ENCODE data around the gene SLX4IP. TPM values are rescaled to one million over a fixed set of nuclear protein-coding genes. Genes with fewer than 3 reads are reported as not detected.

Gene SLX4IP
- polyA plus RNA-seq, 4 donors: 1.6 to 7.1 (median 2.5) TPM

DNA sequence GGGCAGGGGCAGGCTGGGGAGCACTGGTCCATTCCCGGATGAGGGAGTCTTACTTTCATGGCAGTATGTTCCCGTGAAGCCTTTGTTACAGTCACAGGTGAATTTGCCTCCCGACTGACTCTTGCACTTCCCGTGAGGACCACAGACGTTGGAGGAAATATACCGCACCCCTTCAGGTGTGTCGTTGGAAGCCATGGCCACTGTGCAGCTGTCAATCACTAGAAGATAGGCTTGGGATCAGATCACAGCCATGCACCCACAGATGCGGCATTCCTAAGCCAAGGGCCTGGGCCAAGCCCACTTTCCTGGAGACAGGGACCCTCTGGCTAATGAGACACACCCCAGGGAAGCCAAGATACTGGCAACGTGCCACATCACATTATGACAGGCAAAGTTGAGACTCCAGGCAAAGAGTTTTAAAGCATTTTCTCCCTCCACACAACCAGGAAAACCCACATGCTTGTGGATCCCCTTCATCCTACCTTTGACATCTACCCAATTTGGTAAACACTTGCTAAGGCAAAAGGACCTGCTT, 211.8 kb downstream of the SLX4IP start:
- DNase-seq: no peak
- no peak overlapping the region for H3K27ac ChIP-seq (ENCODE audit: low read depth in 1 of 3, low read length in 2 of 3)
- H3K9me3 ChIP-seq (ENCODE audit: control insufficient read depth in 2 of 2, insufficient read depth in 1 of 2, low read depth in 1 of 2, low read length in 1 of 2): no peaks in the 10 kb centered on the region
- FAIRE-seq: no peak
- 91 to 94% (median 92%) methylated on average over 9 of the region's 9 CpGs for WGBS, 3 donors
- no peaks in the 10 kb centered on the region for H3K27me3 ChIP-seq (ENCODE audit: control insufficient read depth in 3 of 3, insufficient read depth in 3 of 3, low read length in 3 of 3)
- H3K4me3 ChIP-seq (ENCODE audit: low read depth in 1 of 3, low read length in 3 of 3): no peak overlapping the region
- peaks cover 17 to 91% (median 57%) of the 10 kb centered on the region in 3 donors for H3K36me3 ChIP-seq (ENCODE audit: control insufficient read depth in 3 of 3, insufficient read depth in 2 of 3, low read depth in 1 of 3, low read length in 3 of 3)
- no peaks in the 10 kb centered on the region for H3K4me1 ChIP-seq (ENCODE audit: control insufficient read depth in 3 of 3, insufficient read depth in 2 of 3, low read depth in 1 of 3, low read length in 2 of 3)

DNA sequence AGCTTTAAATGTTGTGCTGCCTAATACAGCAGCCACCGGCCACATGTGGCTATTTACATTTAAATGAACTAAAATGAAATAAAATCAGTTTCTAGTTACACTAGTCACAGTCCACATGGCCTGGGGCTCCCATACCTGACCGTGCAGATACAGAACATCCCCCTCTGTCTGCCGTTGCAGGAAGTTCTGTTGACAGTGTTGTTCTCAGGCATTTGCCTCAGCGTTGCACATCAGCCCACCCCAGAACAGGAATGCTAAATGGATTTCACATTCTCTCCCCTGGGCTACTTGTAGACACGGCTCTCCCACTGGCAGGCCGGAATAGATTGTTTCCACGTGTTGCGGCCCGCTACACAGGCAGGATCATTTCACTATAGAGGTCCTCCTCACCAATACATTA, 212.4 kb downstream of the SLX4IP start:
- Histone ChIP-seq H3K9me3 (ENCODE audit: control insufficient read depth in 2 of 2, insufficient read depth in 1 of 2, low read depth in 1 of 2, low read length in 1 of 2) (no peaks in the 10 kb centered on the region), H3K36me3 (ENCODE audit: control insufficient read depth in 3 of 3, insufficient read depth in 2 of 3, low read depth in 1 of 3, low read length in 3 of 3) (peaks cover 17 to 91% (median 54%) of the 10 kb centered on the region in 3 donors), H3K4me3 (ENCODE audit: low read depth in 1 of 3, low read length in 3 of 3) (no peak overlapping the region), H3K27me3 (ENCODE audit: control insufficient read depth in 3 of 3, insufficient read depth in 3 of 3, low read length in 3 of 3) (no peaks in the 10 kb centered on the region), H3K4me1 (ENCODE audit: control insufficient read depth in 3 of 3, insufficient read depth in 2 of 3, low read depth in 1 of 3, low read length in 2 of 3) (no peaks in the 10 kb centered on the region), H3K27ac (ENCODE audit: low read depth in 1 of 3, low read length in 2 of 3) (no peak overlapping the region)
- DNase-seq (no peak), FAIRE-seq (no peak)
- 72 to 86% (median 83%) methylated on average over 9 of the region's 9 CpGs for WGBS, 3 donors

DNA sequence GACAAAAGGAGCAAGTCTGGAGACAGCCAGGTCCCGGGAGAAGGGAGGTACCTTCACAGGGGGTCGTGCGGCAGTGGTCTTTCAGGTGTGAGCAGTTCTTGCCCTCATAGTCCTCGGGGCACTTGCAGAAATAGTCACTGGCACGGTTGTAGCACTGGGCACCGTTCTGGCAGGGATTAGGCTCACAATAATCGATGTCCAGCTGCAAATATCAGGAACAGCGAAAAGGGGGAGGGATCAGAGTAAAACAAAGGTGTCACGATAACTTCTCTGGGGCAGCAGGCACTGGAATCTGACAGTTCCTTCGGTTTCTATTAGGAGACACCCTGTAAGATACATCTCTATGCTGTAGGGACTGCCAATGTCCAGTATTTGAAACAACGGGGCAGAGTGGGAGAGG, 212.8 kb downstream of the SLX4IP start:
- no peak for FAIRE-seq
- H3K27ac ChIP-seq (ENCODE audit: low read depth in 1 of 3, low read length in 2 of 3): no peak overlapping the region
- no peaks in the 10 kb centered on the region for H3K9me3 ChIP-seq (ENCODE audit: control insufficient read depth in 2 of 2, insufficient read depth in 1 of 2, low read depth in 1 of 2, low read length in 1 of 2)
- H3K4me3 ChIP-seq (ENCODE audit: low read depth in 1 of 3, low read length in 3 of 3): no peak overlapping the region
- H3K4me1 ChIP-seq (ENCODE audit: control insufficient read depth in 3 of 3, insufficient read depth in 2 of 3, low read depth in 1 of 3, low read length in 2 of 3): no peaks in the 10 kb centered on the region
- WGBS, 3 donors: 85 to 89% (median 87%) methylated on average over 11 of the region's 11 CpGs
- peaks cover 17 to 93% (median 50%) of the 10 kb centered on the region in 3 donors for H3K36me3 ChIP-seq (ENCODE audit: control insufficient read depth in 3 of 3, insufficient read depth in 2 of 3, low read depth in 1 of 3, low read length in 3 of 3)
- DNase-seq: no peak
- H3K27me3 ChIP-seq (ENCODE audit: control insufficient read depth in 3 of 3, insufficient read depth in 3 of 3, low read length in 3 of 3): no peaks in the 10 kb centered on the region

DNA sequence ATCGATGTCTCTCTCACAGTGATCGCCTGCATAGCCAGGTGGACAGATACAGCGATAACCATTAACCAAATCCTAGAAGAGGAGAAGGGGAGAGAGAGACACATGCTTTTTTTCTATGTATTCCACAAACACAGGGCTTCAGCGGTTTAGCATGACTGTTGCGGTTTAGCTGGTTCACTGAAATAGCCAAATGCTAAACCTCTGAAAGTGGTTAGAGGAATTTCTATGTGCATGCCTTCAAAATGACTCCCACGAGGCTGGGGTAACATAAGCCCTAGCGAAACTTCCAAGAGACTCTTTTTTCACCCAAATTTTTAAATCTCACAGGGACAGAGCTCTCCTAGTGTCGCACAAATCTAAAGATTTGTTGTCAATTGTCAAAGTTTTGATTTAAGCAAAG, 213.5 kb downstream of the SLX4IP start:
- FAIRE-seq (no peak), DNase-seq (no peak)
- 81 to 91% (median 86%) methylated on average over 8 of the region's 8 CpGs for WGBS, 3 donors
- H3K9me3 ChIP-seq (ENCODE audit: control insufficient read depth in 2 of 2, insufficient read depth in 1 of 2, low read depth in 1 of 2, low read length in 1 of 2): no peaks in the 10 kb centered on the region
- no peak overlapping the region for H3K27ac ChIP-seq (ENCODE audit: low read depth in 1 of 3, low read length in 2 of 3)
- H3K4me1 ChIP-seq (ENCODE audit: control insufficient read depth in 3 of 3, insufficient read depth in 2 of 3, low read depth in 1 of 3, low read length in 2 of 3): peaks cover 0 to under 1% (median 0%) of the 10 kb centered on the region in 3 donors
- H3K4me3 ChIP-seq (ENCODE audit: low read depth in 1 of 3, low read length in 3 of 3): no peak overlapping the region
- H3K36me3 ChIP-seq (ENCODE audit: control insufficient read depth in 3 of 3, insufficient read depth in 2 of 3, low read depth in 1 of 3, low read length in 3 of 3): peaks cover 14 to 91% (median 44%) of the 10 kb centered on the region in 3 donors
- no peaks in the 10 kb centered on the region for H3K27me3 ChIP-seq (ENCODE audit: control insufficient read depth in 3 of 3, insufficient read depth in 3 of 3, low read length in 3 of 3)

DNA sequence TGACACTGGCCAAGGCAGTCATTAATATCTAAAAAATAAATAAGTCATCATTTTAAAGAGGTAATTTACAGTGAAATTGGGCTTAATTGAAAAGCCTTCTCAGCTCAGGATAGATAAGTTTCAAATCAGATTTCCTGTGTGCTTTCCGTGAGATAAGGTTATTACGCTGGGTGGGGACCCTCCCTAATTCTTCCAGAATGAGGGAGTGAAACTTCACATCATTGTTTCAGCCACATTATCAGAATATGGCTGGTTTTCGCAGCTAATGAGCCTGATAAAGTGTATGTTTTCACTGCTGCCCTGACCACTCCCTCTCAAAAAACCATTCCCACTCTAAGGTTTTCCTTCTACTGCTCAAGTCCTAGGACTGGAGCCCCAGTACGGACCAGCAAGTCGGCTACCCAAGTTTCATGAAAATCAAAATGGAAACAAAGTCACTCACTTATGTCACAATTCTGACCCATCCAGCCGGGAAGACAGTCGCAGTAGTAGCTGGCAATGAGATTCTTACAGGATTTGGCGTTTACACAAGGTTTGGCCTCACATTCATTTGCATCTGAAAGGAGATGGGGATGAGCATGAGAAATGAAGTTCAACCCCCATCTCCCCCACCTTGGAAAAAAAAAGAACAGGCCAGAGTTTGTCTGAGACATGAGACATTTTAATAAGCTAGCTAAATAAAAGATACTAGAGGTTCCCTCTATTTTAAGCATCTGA, 214.1 kb downstream of the SLX4IP start:
- no peak overlapping the region for H3K27ac ChIP-seq (ENCODE audit: low read depth in 1 of 3, low read length in 2 of 3)
- FAIRE-seq (no peak), DNase-seq (no peak)
- no peaks in the 10 kb centered on the region for H3K27me3 ChIP-seq (ENCODE audit: control insufficient read depth in 3 of 3, insufficient read depth in 3 of 3, low read length in 3 of 3)
- H3K4me1 ChIP-seq (ENCODE audit: control insufficient read depth in 3 of 3, insufficient read depth in 2 of 3, low read depth in 1 of 3, low read length in 2 of 3): peaks cover 0 to 6% (median 4%) of the 10 kb centered on the region in 3 donors
- H3K36me3 ChIP-seq (ENCODE audit: control insufficient read depth in 3 of 3, insufficient read depth in 2 of 3, low read depth in 1 of 3, low read length in 3 of 3): peaks cover 14 to 86% (median 41%) of the 10 kb centered on the region in 3 donors
- H3K4me3 ChIP-seq (ENCODE audit: low read depth in 1 of 3, low read length in 3 of 3): no peak overlapping the region
- no peaks in the 10 kb centered on the region for H3K9me3 ChIP-seq (ENCODE audit: control insufficient read depth in 2 of 2, insufficient read depth in 1 of 2, low read depth in 1 of 2, low read length in 1 of 2)
- WGBS, 3 donors: 82 to 90% (median 88%) methylated on average over 8 of the region's 8 CpGs

DNA sequence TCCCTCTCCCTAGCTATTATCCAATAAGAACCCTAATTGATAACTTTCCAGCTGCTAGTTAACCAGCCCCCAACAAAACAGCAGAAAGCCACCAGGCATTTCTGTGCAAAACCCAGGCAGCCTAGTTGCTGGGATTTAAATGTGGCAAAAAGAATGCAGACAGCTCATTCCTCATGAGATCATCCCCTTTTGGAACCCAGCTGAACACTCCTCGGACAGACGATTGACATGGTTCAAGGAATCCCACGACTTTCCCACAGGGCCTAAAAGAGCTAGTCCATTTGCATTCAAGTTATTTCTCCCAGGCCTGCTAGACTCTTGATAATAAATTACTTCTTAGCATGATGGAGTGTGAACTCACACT, 214.7 kb downstream of the SLX4IP start:
- no peak overlapping the region for H3K27ac ChIP-seq (ENCODE audit: low read depth in 1 of 3, low read length in 2 of 3)
- H3K9me3 ChIP-seq (ENCODE audit: control insufficient read depth in 2 of 2, insufficient read depth in 1 of 2, low read depth in 1 of 2, low read length in 1 of 2): no peaks in the 10 kb centered on the region
- peaks cover 0 to 10% (median 8%) of the 10 kb centered on the region in 3 donors for H3K4me1 ChIP-seq (ENCODE audit: control insufficient read depth in 3 of 3, insufficient read depth in 2 of 3, low read depth in 1 of 3, low read length in 2 of 3)
- peaks cover 14 to 84% (median 36%) of the 10 kb centered on the region in 3 donors for H3K36me3 ChIP-seq (ENCODE audit: control insufficient read depth in 3 of 3, insufficient read depth in 2 of 3, low read depth in 1 of 3, low read length in 3 of 3)
- DNase-seq (no peak), FAIRE-seq (no peak)
- no peaks in the 10 kb centered on the region for H3K27me3 ChIP-seq (ENCODE audit: control insufficient read depth in 3 of 3, insufficient read depth in 3 of 3, low read length in 3 of 3)
- no peak overlapping the region for H3K4me3 ChIP-seq (ENCODE audit: low read depth in 1 of 3, low read length in 3 of 3)
- WGBS, 3 donors: 64 to 92% (median 86%) methylated on average over 3 of the region's 3 CpGs

DNA sequence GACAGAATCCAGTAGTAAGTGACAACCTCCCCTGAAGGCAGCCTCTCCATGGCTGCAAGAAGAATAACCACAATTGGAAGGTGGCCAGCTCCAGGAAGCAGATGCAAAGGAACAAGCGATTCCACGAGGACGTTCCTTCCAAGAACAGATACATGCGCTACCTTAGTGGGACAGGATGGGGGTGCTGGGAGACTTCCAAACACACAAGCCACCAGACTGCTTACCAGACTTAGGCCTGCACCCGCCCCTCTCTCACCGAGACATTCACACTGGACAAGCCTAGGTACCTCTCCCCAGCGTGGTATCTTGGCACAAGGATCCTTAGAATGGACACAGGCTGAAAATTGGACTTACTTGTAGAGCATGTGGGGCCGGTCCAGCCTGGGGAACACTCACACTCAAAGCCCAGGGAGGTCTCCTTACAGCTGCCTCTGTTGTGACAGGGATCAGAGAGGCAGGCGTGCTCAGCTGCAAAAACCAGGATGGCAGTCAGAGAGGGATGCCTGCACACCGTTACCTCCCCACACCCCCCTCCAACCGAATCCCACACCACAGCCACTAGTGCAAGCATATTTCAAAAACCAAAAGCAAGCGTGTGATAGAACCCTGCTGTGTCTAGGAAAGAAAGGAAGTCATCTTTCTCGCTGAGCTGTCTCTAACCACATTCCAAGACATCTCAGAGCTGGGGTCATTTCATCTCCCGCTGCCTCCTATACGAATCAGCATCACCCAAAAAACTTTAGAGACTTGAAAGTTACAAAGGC, 216.3 kb downstream of the SLX4IP start:
- no peaks in the 10 kb centered on the region for H3K27me3 ChIP-seq (ENCODE audit: control insufficient read depth in 3 of 3, insufficient read depth in 3 of 3, low read length in 3 of 3)
- FAIRE-seq: no peak
- H3K4me1 ChIP-seq (ENCODE audit: control insufficient read depth in 3 of 3, insufficient read depth in 2 of 3, low read depth in 1 of 3, low read length in 2 of 3): peaks cover 0 to 19% (median 16%) of the 10 kb centered on the region in 3 donors
- peak in 1 of 2 donors; percentile 26 for DNase-seq
- 64 to 82% (median 81%) methylated on average over 15 of the region's 15 CpGs for WGBS, 3 donors
- no peak overlapping the region for H3K4me3 ChIP-seq (ENCODE audit: low read depth in 1 of 3, low read length in 3 of 3)
- H3K27ac ChIP-seq (ENCODE audit: low read depth in 1 of 3, low read length in 2 of 3): no peak overlapping the region
- H3K9me3 ChIP-seq (ENCODE audit: control insufficient read depth in 2 of 2, insufficient read depth in 1 of 2, low read depth in 1 of 2, low read length in 1 of 2): no peaks in the 10 kb centered on the region
- peaks cover 15 to 82% (median 31%) of the 10 kb centered on the region in 3 donors for H3K36me3 ChIP-seq (ENCODE audit: control insufficient read depth in 3 of 3, insufficient read depth in 2 of 3, low read depth in 1 of 3, low read length in 3 of 3)

DNA sequence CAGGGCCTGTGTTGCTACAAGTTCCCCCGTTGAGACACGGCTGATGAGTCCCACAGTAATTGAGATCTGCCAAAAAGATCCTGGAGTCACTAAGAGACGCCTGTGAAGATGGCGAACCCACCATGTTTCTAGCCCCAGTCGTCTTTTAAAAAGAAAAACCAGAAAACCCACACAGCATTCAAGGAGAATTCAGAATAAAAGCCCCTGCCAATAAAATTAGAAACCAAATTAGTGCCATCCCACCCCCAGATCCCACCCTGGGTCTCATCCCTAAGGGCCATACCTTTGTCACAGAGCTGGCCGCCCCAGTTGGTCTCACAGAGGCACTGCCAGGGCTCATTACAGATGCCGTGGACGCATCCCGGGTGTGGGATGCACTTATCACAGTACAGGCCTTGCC, 217.1 kb downstream of the SLX4IP start:
- H3K4me3 ChIP-seq (ENCODE audit: low read depth in 1 of 3, low read length in 3 of 3): no peak overlapping the region
- DNase-seq (no peak), FAIRE-seq (no peak)
- no peaks in the 10 kb centered on the region for H3K9me3 ChIP-seq (ENCODE audit: control insufficient read depth in 2 of 2, insufficient read depth in 1 of 2, low read depth in 1 of 2, low read length in 1 of 2)
- H3K27ac ChIP-seq (ENCODE audit: low read depth in 1 of 3, low read length in 2 of 3): peak overlapping the region in 1 of 3 donors; percentile 9
- H3K4me1 ChIP-seq (ENCODE audit: control insufficient read depth in 3 of 3, insufficient read depth in 2 of 3, low read depth in 1 of 3, low read length in 2 of 3): peaks cover 0 to 19% (median 16%) of the 10 kb centered on the region in 3 donors
- H3K36me3 ChIP-seq (ENCODE audit: control insufficient read depth in 3 of 3, insufficient read depth in 2 of 3, low read depth in 1 of 3, low read length in 3 of 3): peaks cover 19 to 82% (median 28%) of the 10 kb centered on the region in 3 donors
- H3K27me3 ChIP-seq (ENCODE audit: control insufficient read depth in 3 of 3, insufficient read depth in 3 of 3, low read length in 3 of 3): no peaks in the 10 kb centered on the region
- 76 to 87% (median 78%) methylated on average over 9 of the region's 9 CpGs for WGBS, 3 donors

All from small intestine (tissue), 7 donors.